Upper lobe of left lung (tissue), 6 donors: ENCODE measurements around the gene PDE9A. TPM values are rescaled to one million over a fixed set of nuclear protein-coding genes. Genes with fewer than 3 reads are reported as not detected.

ENCODE experiments used
- ATAC-seq, 2 donors: fragments of 200-7000 bp; cut with Tn5 transposase; one replicate each; pipeline ENCODE4 v1.9.1; 2022; ENCODE audit warnings: mild to moderate bottlenecking in 2 of 2, moderate library complexity in 2 of 2; ENCODE audit not compliant: low FRiP score in 2 of 2
- DNase-seq, 2 donors: peaks; one replicate each; pipeline ENCODE4 v3.0.0-alpha.2; 2019 to 2020
- H3K27ac ChIP-seq, 4 donors: fragments of 200-600 bp; sonication (generic); one replicate each; pipeline ENCODE4 v1.5.1; 2016 to 2019
- H3K27me3 ChIP-seq, 4 donors: fragments of 200-600 bp; sonication (generic); one replicate each; pipeline ENCODE4 v1.5.1; 2017 to 2019
- H3K36me3 ChIP-seq, 4 donors: fragments of 200-600 bp; sonication (generic); one replicate each; pipeline ENCODE4 v1.5.1; 2016 to 2019
- H3K4me1 ChIP-seq, 4 donors: fragments of 200-600 bp; sonication (generic); one replicate each; pipeline ENCODE4 v1.5.1; 2018 to 2019
- H3K4me3 ChIP-seq, 4 donors: fragments of 200-600 bp; sonication (generic); one replicate each; pipeline ENCODE4 v1.5.1; 2017 to 2019; ENCODE audit warnings: mild to moderate bottlenecking in 2 of 4, moderate library complexity in 1 of 4
- H3K9me3 ChIP-seq, 4 donors: fragments of 200-600 bp; sonication (generic); one replicate each; pipeline ENCODE4 v1.5.1; 2018 to 2019
- EP300 ChIP-seq, 4 donors: sonication (generic); formaldehyde crosslinking; IDR thresholded peaks; one replicate each; pipeline ENCODE4 v1.5.1; 2017; ENCODE audit warnings: antibody characterized with exemption in 4 of 4, control low read depth in 2 of 4
- POLR2A ChIP-seq, 4 donors: fragments of 450-650 bp; IDR thresholded peaks; one replicate each; pipeline ENCODE4 v1.5.1; 2016 to 2017; ENCODE audit warnings: antibody characterized with exemption in 4 of 4, mild to moderate bottlenecking in 2 of 4
- POLR2AphosphoS5 ChIP-seq, 2 donors: sonication (generic); formaldehyde crosslinking; IDR thresholded peaks; one replicate each; pipeline ENCODE4 v1.5.1; 2017; ENCODE audit warnings: antibody characterized with exemption in 2 of 2
- WGBS, 2 donors: methylation state at CpG; one replicate each; pipeline ENCODE4 v1.1.5; 2017 to 2018; 5-methylcytosine and 5-hydroxymethylcytosine counted together
- total RNA-seq, 6 donors: library from RNA; depleted of rRNA in 4 of 6; stranded (reverse); fragments of >200 nt in 4 of 6; gene quantifications; one replicate each; pipeline versions ENCODE4 v1.1.0 to v1.2.1, GENCODE V29; 2016 to 2021
- TF ChIP-seq, protein P1 (sequence below), 6 experiments: fragments of 450-650 bp in 4 of 6; fragments of 200-600 bp in 2 of 6; sonication (generic) in 2 of 6; IDR thresholded peaks; one replicate each; pipeline ENCODE4 v1.5.1; 2016 to 2019; ENCODE audit warnings: antibody characterized with exemption in 6 of 6
- donor health status: DM: no; HTN: no; CAD: no; lungs with moderate emphysema.
- donor health status: DM: no; HTN: yes; CAD: no; lungs with severe emphysema.

PDE9A gene
- total RNA-seq, 6 donors from 2014 or later: 4.0 to 12.4 (median 6.6) TPM

DNA sequence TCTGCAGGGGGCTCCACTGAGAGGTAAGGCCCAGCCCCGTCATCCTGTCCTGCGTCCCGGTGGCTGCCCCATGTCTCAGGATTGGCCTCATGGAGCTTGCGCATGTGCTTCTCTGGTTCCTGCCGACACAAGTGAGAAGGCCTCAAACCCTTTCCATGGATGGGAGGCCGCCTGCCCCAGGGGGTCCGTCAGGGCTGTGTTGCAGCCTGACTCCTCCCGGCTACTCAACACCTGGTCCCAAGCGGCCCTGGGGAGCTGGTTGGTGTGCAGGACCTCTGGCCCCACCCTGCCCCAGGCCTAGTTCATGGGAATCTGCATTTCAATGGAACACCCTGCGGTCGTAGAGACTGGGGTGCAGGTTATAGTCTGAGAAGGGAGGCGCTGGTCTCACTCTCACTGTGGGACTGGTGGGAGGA is 21.1 kb upstream of the PDE9A start:
- H3K4me3 ChIP-seq: no peak overlapping the region
- H3K27me3 ChIP-seq: no peaks in the 10 kb centered on the region
- no peak overlapping the region for H3K27ac ChIP-seq
- H3K4me1 ChIP-seq: peaks cover 0 to 6% (median 2%) of the 10 kb centered on the region in 4 donors
- 90 to 96% methylated on average over 9 to 12 of the region's 12 CpGs for WGBS, 2 donors
- H3K9me3 ChIP-seq: no peaks in the 10 kb centered on the region
- TF ChIP-seq POLR2AphosphoS5 (IDR thresholded peaks at IDR 0.05): no peak
- TF ChIP-seq, protein P1, sequence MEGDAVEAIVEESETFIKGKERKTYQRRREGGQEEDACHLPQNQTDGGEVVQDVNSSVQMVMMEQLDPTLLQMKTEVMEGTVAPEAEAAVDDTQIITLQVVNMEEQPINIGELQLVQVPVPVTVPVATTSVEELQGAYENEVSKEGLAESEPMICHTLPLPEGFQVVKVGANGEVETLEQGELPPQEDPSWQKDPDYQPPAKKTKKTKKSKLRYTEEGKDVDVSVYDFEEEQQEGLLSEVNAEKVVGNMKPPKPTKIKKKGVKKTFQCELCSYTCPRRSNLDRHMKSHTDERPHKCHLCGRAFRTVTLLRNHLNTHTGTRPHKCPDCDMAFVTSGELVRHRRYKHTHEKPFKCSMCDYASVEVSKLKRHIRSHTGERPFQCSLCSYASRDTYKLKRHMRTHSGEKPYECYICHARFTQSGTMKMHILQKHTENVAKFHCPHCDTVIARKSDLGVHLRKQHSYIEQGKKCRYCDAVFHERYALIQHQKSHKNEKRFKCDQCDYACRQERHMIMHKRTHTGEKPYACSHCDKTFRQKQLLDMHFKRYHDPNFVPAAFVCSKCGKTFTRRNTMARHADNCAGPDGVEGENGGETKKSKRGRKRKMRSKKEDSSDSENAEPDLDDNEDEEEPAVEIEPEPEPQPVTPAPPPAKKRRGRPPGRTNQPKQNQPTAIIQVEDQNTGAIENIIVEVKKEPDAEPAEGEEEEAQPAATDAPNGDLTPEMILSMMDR (IDR thresholded peaks at IDR 0.05): no peak
- TF ChIP-seq EP300 (IDR thresholded peaks at IDR 0.05): no peak
- no peak for TF ChIP-seq POLR2A (IDR thresholded peaks at IDR 0.05)
- no peaks in the 10 kb centered on the region for H3K36me3 ChIP-seq
- peak in 1 of 2 donors; percentile 23 for ATAC-seq
- DNase-seq: peak in 1 of 2 donors; percentile 48

DNA sequence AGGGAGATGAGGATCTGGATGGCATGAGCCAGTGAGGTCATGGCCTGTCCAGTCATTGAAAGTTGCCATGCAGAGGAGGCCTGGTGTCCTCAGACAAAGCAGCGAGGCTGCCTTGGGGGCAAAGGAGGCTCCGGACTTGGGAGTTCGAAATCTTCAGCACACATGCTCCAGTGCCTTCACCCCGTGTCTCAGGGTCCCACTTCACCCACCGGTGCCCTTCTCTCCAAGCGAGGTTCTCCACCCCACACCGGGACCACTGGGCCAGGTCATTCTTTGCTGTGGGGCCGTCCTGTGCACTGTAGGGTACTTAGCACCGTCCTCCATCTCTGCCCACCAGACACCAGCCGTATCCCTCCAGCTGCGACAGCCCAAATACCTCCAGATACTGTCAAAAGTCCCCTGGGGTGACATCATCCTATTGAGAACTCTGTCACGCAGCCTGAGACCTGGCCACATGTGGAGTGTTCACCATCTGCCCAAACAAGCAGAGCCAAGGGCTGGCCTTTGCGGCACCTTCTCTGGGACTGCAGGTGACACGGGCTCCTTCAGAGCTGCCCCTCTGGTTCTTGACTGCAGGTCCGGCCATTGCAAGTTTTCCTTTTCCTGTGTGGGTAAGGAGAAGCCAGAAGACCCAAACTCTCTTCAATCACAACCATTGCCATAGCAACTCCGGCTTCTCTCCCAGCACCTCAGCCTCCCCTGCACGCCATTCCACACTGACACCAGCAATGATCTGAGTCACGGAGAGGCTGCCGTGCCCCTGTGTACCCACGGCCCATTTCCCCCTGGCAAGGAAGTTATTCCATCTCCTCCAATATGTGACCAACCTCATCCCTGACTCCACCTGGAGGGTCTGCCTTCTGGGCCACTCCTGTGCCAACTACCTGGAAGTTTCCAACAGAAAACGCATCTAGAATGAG is 20.4 kb upstream of the PDE9A start:
- TF ChIP-seq, protein P1 (IDR thresholded peaks at IDR 0.05): no peak
- TF ChIP-seq EP300 (IDR thresholded peaks at IDR 0.05): no peak
- no peak for TF ChIP-seq POLR2A (IDR thresholded peaks at IDR 0.05)
- TF ChIP-seq POLR2AphosphoS5 (IDR thresholded peaks at IDR 0.05): no peak
- Histone ChIP-seq H3K27ac (no peak overlapping the region), H3K27me3 (no peaks in the 10 kb centered on the region), H3K4me3 (no peak overlapping the region), H3K36me3 (no peaks in the 10 kb centered on the region), H3K4me1 (peaks cover 0 to 6% (median 2%) of the 10 kb centered on the region in 4 donors), H3K9me3 (no peaks in the 10 kb centered on the region)
- ATAC-seq (peak; percentile 20 to 27), DNase-seq (no peak)
- 89% methylated on average over 19 to 21 of the region's 21 CpGs for WGBS, 2 donors

DNA sequence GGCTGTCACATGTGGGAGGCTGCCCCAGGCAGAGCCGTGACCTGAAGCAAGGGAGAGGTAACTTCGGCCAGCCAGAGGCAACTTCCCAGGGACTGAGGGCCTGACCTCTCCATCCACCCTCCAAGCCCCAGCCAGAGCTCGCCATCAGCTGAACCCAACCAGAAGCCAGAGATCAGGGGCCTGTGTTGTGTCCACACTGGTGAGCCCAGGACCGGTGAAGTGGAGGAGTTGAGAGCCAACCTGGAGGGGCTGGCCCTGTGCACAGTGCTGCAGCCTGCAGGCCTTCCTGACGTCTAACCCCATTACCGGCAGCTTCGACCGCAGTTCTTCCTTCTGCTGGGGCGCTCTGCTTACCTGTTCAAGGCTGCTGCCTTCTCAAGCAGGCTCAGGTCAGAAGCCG is 19.6 kb upstream of the PDE9A start:
- Histone ChIP-seq H3K4me1 (peaks cover 0 to 6% (median 2%) of the 10 kb centered on the region in 4 donors), H3K36me3 (no peaks in the 10 kb centered on the region), H3K9me3 (no peaks in the 10 kb centered on the region), H3K4me3 (no peak overlapping the region), H3K27me3 (no peaks in the 10 kb centered on the region), H3K27ac (no peak overlapping the region)
- 96% methylated on average over 7 to 10 of the region's 10 CpGs for WGBS, 2 donors
- peak in 1 of 2 donors; percentile 40 for DNase-seq
- ATAC-seq: peak in 1 of 2 donors; percentile 29
- TF ChIP-seq EP300 (IDR thresholded peaks at IDR 0.05) (no peak), POLR2AphosphoS5 (IDR thresholded peaks at IDR 0.05) (no peak), POLR2A (IDR thresholded peaks at IDR 0.05) (no peak)
- TF ChIP-seq, protein P1 (IDR thresholded peaks at IDR 0.05): no peak

DNA sequence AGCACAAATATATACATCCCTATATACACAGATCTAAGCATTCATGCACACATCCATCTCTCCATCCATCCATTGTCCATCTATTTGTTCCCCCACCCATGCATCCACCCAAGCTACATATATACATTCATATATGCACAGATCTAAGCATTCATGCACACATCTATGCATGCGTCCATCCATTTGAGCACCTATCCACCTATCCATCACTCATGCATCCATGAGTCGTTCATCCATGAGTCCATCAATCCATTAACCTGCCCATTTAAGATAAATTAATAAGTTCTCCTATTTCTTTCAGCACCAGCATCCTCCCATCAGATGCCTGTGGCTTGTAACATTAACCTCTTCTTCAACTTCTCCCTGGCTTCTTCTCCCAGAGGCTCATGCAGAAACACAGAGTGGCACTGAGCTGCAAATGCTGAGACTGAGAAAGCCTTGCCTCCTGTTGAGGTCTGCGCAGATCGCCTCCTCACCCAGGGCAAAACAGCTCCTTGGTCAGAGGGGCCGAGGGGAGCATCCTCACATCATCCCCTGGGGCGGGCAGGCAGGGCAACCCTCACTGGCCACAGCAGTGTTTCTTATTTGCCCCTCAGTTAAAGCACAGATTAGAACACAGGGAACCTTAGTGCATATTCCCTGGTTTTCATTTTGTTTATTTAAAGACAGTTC is 17.4 kb upstream of the PDE9A start:
- Histone ChIP-seq H3K27me3 (peaks cover 0 to 2% (median 0%) of the 10 kb centered on the region in 4 donors), H3K9me3 (no peaks in the 10 kb centered on the region), H3K36me3 (no peaks in the 10 kb centered on the region), H3K4me3 (no peak overlapping the region), H3K27ac (no peak overlapping the region), H3K4me1 (peaks cover 5 to 15% (median 10%) of the 10 kb centered on the region in 4 donors)
- 74 to 93% methylated on average over 6 of the region's 6 CpGs for WGBS, 2 donors
- TF ChIP-seq EP300 (IDR thresholded peaks at IDR 0.05) (no peak), POLR2A (IDR thresholded peaks at IDR 0.05) (no peak), POLR2AphosphoS5 (IDR thresholded peaks at IDR 0.05) (no peak)
- TF ChIP-seq, protein P1 (IDR thresholded peaks at IDR 0.05): no peak
- DNase-seq (no peak), ATAC-seq (no peak)
